Ishikawa (cell line): ENCODE measurements around the gene RELT.

Source experiments
- CEBPB ChIP-seq: IDR thresholded peaks from 2 replicates; pipeline ENCODE4 v1.6.1; 2012
- CREB1 ChIP-seq: IDR thresholded peaks from 2 replicates; pipeline ENCODE4 v1.6.1; 2012; ENCODE audit warnings: low read depth
- EGR1 ChIP-seq: IDR thresholded peaks from 2 replicates; pipeline ENCODE4 v1.6.1; 2012
- EP300 ChIP-seq: IDR thresholded peaks from 2 replicates; pipeline ENCODE4 v1.6.1; 2012; ENCODE audit warnings: borderline replicate concordance
- FOXM1 ChIP-seq: IDR thresholded peaks from 2 replicates; pipeline ENCODE4 v1.6.1; 2012; ENCODE audit warnings: low read depth, borderline replicate concordance
- NFIC ChIP-seq: IDR thresholded peaks from 2 replicates; pipeline ENCODE4 v1.6.1; 2012
- RAD21 ChIP-seq: IDR thresholded peaks from 2 replicates; pipeline ENCODE4 v1.6.1; 2012; ENCODE audit warnings: low read depth
- TAF1 ChIP-seq: IDR thresholded peaks from 2 replicates; pipeline ENCODE4 v1.6.1; 2012; ENCODE audit warnings: low read depth, mild to moderate bottlenecking
- TCF12 ChIP-seq: IDR thresholded peaks from 2 replicates; pipeline ENCODE4 v1.6.1; 2012; ENCODE audit warnings: low read depth
- TEAD4 ChIP-seq: IDR thresholded peaks from 2 replicates; pipeline ENCODE4 v1.6.1; 2012
- USF1 ChIP-seq: IDR thresholded peaks from 2 replicates; pipeline ENCODE4 v1.6.1; 2012
- YY1 ChIP-seq: IDR thresholded peaks from 2 replicates; pipeline ENCODE4 v1.6.1; 2012; ENCODE audit warnings: low read depth
- ZBTB7A ChIP-seq: IDR thresholded peaks from 2 replicates; pipeline ENCODE4 v1.6.1; 2012; ENCODE audit warnings: low read depth
- TF ChIP-seq, protein P1 (sequence below): IDR thresholded peaks from 2 replicates; pipeline ENCODE4 v1.6.1; 2012
- TF ChIP-seq, protein P2 (sequence below): IDR thresholded peaks from 2 replicates; pipeline ENCODE4 v1.6.1; 2012; ENCODE audit warnings: low read depth, mild to moderate bottlenecking

RELT gene

DNA sequence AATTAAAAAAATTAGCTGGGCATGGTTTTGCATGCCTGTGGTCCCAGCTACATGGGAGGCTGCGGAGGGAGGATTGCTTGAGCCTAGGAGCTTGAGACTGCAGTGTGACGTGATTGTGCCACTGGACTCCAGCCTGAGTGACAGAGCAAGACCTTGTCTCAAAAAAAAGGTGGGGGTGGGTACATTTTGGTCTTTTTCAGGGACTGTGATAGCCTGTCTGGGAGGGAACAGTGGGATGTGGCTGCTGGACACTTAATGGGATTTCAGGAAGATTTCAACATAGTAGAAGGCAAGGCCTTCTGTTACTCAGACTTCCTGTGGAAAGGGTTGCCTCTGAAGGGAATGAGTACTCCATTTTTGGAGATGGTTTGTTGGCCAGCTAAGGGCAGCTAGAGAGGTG is 40.6 kb downstream of the RELT start:
- no peak for TF ChIP-seq ZBTB7A

DNA sequence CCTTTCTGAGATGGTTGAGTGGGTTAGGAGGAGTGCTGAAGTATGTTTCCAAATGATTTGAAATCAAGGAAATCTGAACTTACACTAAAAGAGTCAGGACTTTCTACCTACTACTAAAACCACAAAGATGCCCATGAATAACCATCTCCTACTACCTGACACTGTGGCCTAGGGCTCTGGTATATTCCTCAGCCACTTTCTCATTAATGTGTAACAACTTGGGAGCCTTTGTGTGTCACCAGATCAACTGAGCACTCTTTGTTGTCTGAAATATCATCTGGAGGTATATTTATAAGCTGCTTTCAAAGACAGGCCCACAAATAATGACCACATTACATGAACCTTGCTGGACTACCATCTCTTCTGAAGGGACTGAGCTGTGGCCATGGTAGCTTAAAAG is 43.9 kb downstream of the RELT start:
- TF ChIP-seq, protein P1, sequence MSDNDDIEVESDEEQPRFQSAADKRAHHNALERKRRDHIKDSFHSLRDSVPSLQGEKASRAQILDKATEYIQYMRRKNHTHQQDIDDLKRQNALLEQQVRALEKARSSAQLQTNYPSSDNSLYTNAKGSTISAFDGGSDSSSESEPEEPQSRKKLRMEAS = no peak
- TF ChIP-seq YY1 (no peak), EP300 (no peak), RAD21 (no peak), FOXM1 (no peak), CREB1 (no peak), TEAD4 (no peak), USF1 (no peak), TCF12 (no peak), NFIC (no peak), ZBTB7A (no peak), TAF1 (no peak), EGR1 (no peak)
- TF ChIP-seq, protein P2, sequence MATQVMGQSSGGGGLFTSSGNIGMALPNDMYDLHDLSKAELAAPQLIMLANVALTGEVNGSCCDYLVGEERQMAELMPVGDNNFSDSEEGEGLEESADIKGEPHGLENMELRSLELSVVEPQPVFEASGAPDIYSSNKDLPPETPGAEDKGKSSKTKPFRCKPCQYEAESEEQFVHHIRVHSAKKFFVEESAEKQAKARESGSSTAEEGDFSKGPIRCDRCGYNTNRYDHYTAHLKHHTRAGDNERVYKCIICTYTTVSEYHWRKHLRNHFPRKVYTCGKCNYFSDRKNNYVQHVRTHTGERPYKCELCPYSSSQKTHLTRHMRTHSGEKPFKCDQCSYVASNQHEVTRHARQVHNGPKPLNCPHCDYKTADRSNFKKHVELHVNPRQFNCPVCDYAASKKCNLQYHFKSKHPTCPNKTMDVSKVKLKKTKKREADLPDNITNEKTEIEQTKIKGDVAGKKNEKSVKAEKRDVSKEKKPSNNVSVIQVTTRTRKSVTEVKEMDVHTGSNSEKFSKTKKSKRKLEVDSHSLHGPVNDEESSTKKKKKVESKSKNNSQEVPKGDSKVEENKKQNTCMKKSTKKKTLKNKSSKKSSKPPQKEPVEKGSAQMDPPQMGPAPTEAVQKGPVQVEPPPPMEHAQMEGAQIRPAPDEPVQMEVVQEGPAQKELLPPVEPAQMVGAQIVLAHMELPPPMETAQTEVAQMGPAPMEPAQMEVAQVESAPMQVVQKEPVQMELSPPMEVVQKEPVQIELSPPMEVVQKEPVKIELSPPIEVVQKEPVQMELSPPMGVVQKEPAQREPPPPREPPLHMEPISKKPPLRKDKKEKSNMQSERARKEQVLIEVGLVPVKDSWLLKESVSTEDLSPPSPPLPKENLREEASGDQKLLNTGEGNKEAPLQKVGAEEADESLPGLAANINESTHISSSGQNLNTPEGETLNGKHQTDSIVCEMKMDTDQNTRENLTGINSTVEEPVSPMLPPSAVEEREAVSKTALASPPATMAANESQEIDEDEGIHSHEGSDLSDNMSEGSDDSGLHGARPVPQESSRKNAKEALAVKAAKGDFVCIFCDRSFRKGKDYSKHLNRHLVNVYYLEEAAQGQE = no peak

DNA sequence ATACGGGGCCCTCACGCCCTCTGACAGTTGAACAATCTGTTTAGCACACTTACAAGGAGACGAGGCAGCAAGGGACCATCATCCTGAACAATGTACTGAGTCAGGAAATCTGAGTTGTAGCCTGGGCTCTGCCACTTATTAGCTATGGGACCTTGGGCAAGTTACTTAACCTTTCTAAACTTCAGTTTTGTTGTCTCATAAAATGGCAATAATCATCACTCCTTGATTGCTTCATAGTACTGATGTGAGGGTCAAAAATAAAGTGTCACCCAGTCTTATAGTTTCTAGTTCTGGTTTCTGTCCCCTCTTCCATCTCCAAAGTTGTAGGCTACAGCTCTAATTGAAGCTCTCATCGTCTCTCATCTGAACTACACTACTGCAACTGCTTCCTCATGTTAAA is 46.7 kb downstream of the RELT start:
- TF ChIP-seq EP300 = no peak
- TF ChIP-seq, protein P2 = no peak

- TF ChIP-seq, protein P1 = no peak
- TF ChIP-seq ZBTB7A (no peak), RAD21 (no peak), YY1 (no peak), TAF1 (no peak), EP300 (no peak), CREB1 (no peak), NFIC (no peak), FOXM1 (no peak), USF1 (no peak), CEBPB (no peak), TEAD4 (no peak)
- TF ChIP-seq, protein P2 = no peak
Observed at GRCh38 chr11:73423506-73423905, 47.3 kb downstream of the RELT start.

DNA sequence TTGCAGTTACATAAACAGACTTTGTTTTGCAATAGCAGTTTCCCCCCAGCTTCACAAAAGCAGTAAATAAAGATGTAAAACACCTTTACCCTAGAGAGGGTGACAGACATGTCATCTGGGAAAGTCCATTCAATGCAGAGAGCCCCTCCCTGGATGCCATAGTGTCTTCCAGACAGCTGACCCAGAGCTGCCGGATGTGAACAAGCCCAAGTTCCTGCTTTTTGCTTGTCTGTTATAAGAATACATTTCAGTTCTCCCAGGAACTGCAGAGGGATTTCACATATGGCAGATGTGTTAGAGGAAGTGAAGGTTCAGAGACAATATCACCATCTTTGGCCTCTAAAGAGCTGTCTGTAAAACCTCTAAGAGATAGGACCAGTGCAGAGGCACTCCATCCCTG is 48.9 kb downstream of the RELT start:
- TF ChIP-seq CREB1 (no peak), EP300 (no peak), RAD21 (no peak), EGR1 (no peak), YY1 (no peak), TAF1 (no peak), CEBPB (no peak), FOXM1 (no peak), ZBTB7A (no peak), TEAD4 (no peak), TCF12 (no peak), NFIC (no peak), USF1 (no peak)
- TF ChIP-seq, protein P1 = no peak
- TF ChIP-seq, protein P2 = no peak
